ENCODE measurements around the gene CCDC7.
"Not testable (repeated sequence)": the region's sequence is repeated elsewhere in the genome, so short reads cannot be mapped to it uniquely, and the experiment has no call there.

Gene CCDC7

DNA sequence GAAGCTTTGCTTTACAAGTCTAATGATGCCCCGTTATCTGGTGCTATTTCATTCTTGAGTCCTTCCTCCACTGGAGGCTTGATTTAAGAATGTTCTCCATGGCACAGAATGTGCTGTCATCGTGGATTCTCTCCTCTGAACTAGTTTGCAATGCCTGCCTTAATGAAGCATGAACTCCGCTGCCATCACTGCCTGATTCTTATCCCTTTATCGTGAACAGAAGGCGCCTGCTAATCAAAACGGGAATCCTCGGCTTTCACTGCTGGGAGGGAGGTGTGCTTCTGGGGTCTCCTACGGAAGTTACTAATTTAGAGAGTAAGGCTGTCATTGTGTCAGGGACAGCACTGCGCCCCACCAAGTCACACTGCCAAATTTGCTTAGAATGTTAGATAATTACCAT lies 455.9 kb downstream of the CCDC7 start:
- TF ChIP-seq POLR2A (IDR thresholded peaks at IDR 0.05; ENCODE audit: low read depth, low read length) (no peak), TAF1 (IDR thresholded peaks at IDR 0.05; ENCODE audit: borderline replicate concordance, low read depth, low read length) (no peak), POLR2AphosphoS5 (IDR thresholded peaks at IDR 0.05; ENCODE audit: low read depth, low read length) (no peak)
- DNase-seq (ENCODE audit: insufficient read length) (no peak), FAIRE-seq (no peak)

DNA sequence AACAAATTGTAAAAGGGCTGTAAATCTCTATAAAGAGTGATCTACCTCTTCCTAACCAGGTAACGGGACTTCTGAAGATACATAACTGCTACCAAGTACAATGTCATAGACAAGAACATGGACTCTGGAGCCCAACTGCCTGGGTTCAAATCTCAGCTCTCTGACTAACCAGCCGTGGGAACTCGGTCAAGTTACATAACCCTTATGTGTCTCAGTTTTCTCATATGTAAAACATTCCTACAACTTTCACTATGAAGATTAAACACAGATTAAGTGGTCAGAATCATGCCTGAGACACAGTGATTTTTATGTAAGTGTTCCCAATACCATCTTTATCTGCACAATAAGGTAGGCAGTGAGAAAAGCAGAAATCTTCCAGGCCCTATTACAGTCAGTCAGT lies 459.5 kb downstream of the CCDC7 start:
- DNase-seq (ENCODE audit: insufficient read length) (no peak), FAIRE-seq (no peak)
- TF ChIP-seq POLR2AphosphoS5 (IDR thresholded peaks at IDR 0.05; ENCODE audit: low read depth, low read length) (no peak), POLR2A (IDR thresholded peaks at IDR 0.05; ENCODE audit: low read depth, low read length) (no peak), TAF1 (IDR thresholded peaks at IDR 0.05; ENCODE audit: borderline replicate concordance, low read depth, low read length) (no peak)

DNA sequence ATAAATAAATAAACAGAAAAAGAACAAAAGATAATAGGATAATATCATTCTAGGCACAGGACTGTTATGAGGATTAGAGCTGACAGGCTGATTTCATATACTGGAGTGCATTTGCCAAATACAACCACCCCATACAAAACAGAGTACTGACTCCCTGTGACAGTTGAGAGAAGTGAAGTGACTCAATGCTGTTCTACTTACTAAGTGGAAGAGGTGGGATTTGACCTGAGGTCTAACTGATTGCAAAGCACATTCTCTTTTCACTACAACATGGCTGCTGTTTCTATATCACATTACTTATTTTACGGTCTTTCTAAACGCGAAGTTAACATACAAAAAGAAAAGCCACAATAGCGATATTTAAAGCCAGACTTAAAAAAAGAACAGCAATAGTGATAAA lies 460.7 kb downstream of the CCDC7 start:
- TF ChIP-seq POLR2A (IDR thresholded peaks at IDR 0.05; ENCODE audit: low read depth, low read length) (no peak), TAF1 (IDR thresholded peaks at IDR 0.05; ENCODE audit: borderline replicate concordance, low read depth, low read length) (no peak), POLR2AphosphoS5 (IDR thresholded peaks at IDR 0.05; ENCODE audit: low read depth, low read length) (no peak)

DNA sequence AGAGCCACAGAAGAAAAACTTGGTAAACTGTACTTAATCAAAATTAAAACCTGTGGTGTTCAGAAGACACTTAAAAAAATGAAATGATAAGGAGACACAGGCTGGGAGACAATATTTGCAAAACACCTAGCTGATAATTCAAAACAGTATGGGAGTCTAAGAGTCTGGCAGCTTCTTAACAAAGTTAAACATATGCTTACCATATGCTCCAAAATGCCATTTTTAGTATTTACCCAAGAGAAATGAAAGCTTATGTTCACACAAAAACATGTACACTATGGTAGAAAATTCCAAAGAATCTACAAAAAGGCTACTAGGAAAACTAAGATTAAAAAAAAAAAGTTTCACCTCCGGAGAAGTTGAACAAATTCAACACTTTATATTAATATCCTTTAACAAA lies 463.5 kb downstream of the CCDC7 start:
- DNase-seq (ENCODE audit: insufficient read length) (no peak), FAIRE-seq (no peak)
- TF ChIP-seq TAF1 (IDR thresholded peaks at IDR 0.05; ENCODE audit: borderline replicate concordance, low read depth, low read length) (no peak), POLR2AphosphoS5 (IDR thresholded peaks at IDR 0.05; ENCODE audit: low read depth, low read length) (no peak), POLR2A (IDR thresholded peaks at IDR 0.05; ENCODE audit: low read depth, low read length) (no peak)

More for the DNA sequence above, 460.7 kb downstream of the CCDC7 start:
- DNase-seq (ENCODE audit: insufficient read length) (no peak), FAIRE-seq (no peak)

DNA sequence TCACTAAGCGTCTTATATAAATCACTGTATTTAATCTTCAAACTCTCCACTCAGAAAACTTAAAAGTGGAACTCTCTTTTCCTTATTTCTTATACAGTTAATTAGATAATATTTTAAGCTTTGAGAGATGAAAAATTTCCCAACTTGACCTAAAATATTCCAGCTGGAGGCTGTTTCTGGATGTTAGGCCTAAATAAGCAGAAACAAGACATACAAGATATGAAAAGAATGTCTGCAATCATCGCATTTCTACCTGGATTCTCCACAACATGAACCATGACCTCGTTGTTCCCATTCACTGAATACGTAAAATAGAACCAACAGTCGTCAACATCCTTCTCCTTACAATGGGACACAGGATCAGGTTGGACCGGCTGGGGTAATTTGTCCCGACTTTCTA lies 464.0 kb downstream of the CCDC7 start:
- not testable (repeated sequence) for FAIRE-seq; DNase-seq (ENCODE audit: insufficient read length)

DNA sequence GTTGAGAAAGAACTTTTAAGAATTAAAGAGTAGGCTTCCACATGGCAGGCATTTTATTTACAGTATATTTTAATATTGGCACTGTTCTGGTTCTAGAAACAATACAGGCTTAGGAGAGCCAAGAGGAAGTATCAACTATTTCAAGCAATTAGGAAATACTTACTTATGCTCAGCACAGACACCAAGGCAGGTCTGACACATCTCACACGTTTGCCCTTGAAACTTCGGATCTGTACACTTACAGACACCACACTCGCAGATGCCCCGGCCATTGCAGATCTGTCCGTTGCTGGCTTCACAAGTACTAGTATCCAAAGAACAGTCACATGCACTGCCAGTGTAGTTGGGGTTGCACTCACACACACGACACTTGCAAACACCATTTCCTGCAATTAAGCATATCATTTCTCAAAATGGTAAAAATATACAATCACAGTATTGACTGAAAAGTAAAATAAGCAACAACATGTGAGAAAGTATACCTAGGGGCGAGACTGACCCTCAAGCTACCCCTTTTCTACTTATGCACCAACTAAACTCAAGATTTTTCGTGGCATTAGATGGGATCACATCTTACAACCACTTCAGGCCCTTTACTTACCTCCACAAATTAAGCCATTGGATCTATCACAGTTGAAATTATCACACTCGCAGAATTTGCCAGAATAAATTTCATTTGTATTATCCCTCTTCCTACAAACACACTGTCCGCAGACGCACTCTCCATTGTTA lies 465.5 kb downstream of the CCDC7 start:
- FAIRE-seq (no peak), DNase-seq (ENCODE audit: insufficient read length) (no peak)
- TF ChIP-seq POLR2A (IDR thresholded peaks at IDR 0.05; ENCODE audit: low read depth, low read length), result no peak
- no peak for TF ChIP-seq POLR2AphosphoS5 (IDR thresholded peaks at IDR 0.05; ENCODE audit: low read depth, low read length)

DNA sequence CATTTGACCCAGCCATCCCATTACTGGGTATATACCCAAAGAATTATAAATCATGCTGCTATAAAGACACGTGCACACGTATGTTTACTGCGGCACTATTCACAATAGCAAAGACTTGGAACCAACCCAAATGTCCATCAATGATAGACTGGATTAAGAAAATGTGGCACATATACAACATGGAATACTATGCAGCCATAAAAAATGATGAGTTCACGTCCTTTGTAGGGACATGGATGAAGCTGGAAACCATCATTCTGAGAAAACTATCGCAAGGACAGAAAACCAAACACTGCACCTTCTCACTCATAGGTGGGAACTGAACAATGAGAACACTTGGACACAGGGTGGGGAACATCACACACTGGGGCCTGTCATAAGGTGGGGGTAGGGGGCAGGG lies 471.9 kb downstream of the CCDC7 start:
- not testable (repeated sequence) for DNase-seq (ENCODE audit: insufficient read length); FAIRE-seq

DNA sequence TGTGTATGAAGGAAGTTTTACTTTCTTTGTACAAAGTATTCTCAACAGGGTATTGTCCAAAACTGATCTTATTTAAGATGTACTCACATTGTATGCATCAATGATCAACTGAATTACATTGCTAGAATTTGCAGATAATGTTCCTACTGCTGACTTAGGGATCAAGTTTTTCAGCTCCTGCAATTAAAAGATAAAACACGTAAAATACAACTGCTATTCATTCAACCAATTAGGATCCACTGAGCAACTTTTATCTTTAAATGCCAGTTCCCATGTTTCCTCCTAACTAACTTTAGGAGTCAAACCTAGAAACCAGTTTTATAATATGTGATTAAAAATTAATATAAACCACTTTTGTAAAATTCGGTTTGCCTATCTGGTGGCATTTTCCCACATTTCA lies 476.2 kb downstream of the CCDC7 start:
- TF ChIP-seq POLR2AphosphoS5 (IDR thresholded peaks at IDR 0.05; ENCODE audit: low read depth, low read length) (no peak), TAF1 (IDR thresholded peaks at IDR 0.05; ENCODE audit: borderline replicate concordance, low read depth, low read length) (no peak), POLR2A (IDR thresholded peaks at IDR 0.05; ENCODE audit: low read depth, low read length) (no peak)
- DNase-seq (ENCODE audit: insufficient read length), result no peak
- FAIRE-seq, result no peak

DNA sequence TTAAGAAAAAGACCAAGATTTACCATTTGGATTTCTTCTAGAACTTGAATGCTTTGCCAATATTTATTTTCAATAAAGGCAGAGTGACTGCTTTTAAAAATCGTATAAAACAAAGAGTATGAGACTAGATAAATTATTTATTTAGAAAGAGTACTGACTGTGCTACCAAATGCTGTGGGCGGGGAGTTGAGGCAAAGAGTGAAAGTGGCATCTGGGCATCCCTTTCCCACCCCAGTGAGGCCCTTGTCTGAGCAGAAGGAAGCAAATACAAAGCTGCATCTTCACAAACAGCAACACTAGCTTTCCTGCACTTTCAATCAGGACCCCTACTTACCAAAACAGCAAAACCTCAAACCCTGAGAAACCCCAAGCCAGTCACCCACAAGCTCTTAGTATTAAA lies 477.2 kb downstream of the CCDC7 start:
- FAIRE-seq, result no peak
- TF ChIP-seq POLR2AphosphoS5 (IDR thresholded peaks at IDR 0.05; ENCODE audit: low read depth, low read length), result no peak
- no peak for TF ChIP-seq TAF1 (IDR thresholded peaks at IDR 0.05; ENCODE audit: borderline replicate concordance, low read depth, low read length)
- no peak for TF ChIP-seq POLR2A (IDR thresholded peaks at IDR 0.05; ENCODE audit: low read depth, low read length)
- no peak for DNase-seq (ENCODE audit: insufficient read length)

DNA sequence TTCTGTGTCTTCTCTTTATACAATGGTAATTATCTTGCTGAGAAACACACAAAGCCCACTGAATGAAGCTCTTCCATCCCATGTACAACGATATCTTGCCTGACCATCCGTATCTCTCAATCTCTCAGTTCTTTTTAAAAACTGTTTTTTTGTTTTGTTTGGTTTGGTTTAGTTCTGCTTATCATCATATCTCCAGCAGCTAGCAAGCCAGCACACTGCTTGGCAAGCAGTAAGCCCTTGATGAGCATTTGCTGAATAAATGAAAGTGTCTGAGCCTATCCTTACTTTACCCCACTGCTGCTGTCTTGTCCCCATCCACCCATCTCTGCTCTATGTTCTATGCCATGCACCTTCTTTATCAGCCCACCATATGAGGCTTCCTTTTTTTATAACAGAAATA lies 477.9 kb downstream of the CCDC7 start:
- FAIRE-seq (no peak), DNase-seq (ENCODE audit: insufficient read length) (no peak)
- TF ChIP-seq POLR2A (IDR thresholded peaks at IDR 0.05; ENCODE audit: low read depth, low read length), result no peak
- TF ChIP-seq POLR2AphosphoS5 (IDR thresholded peaks at IDR 0.05; ENCODE audit: low read depth, low read length), result no peak
- no peak for TF ChIP-seq TAF1 (IDR thresholded peaks at IDR 0.05; ENCODE audit: borderline replicate concordance, low read depth, low read length)

Measured in GM12892 (cell line).